Body of pancreas (tissue), 4 donors: ENCODE measurements around the gene TRAPPC6A. TPM values are rescaled to one million over a fixed set of nuclear protein-coding genes. Genes with fewer than 3 reads are reported as not detected.
A peak's percentile ranks its signal among the peaks of the same experiment; 100 is the strongest.

Source experiments
- ATAC-seq: fragments of 150-250 bp; one replicate; pipeline ENCODE4 v1.9.1; 2016
- DNase-seq, 4 donors: peaks; one replicate each; pipeline ENCODE4 v3.0.0-alpha.2; 2019
- H3K27ac ChIP-seq, 4 donors: fragments of 200-600 bp; sonication (generic); 1 replicate in 3 of 4; 2 replicates in 1 of 4; pipeline versions ENCODE4 v1.5.1 to v1.6.1; 2016 to 2019; ENCODE audit warnings: mild to moderate bottlenecking in 1 of 4, mixed read lengths in 1 of 4, moderate library complexity in 1 of 4
- H3K27me3 ChIP-seq, 2 donors: fragments of 200-600 bp; sonication (generic); one replicate each; pipeline ENCODE4 v1.6.0; 2016; ENCODE audit warnings: mild to moderate bottlenecking in 1 of 2
- H3K36me3 ChIP-seq, 2 donors: fragments of 200-600 bp; sonication (generic); replicated peaks in 1 of 2; 2 replicates each; pipeline ENCODE4 v1.5.1; 2016; ENCODE audit warnings: low read depth in 2 of 2; ENCODE audit not compliant: insufficient read depth in 1 of 2
- H3K4me1 ChIP-seq: fragments of 200-600 bp; sonication (generic); one replicate; pipeline ENCODE4 v1.6.0; 2016
- H3K4me3 ChIP-seq, 2 donors: fragments of 200-600 bp; sonication (generic); 1 replicate in 1 of 2; 2 replicates in 1 of 2; pipeline ENCODE4 v1.5.1; 2016 to 2019
- H3K9me3 ChIP-seq, 3 donors: fragments of 200-600 bp; sonication (generic); 1 replicate in 2 of 3; 2 replicates in 1 of 3; pipeline ENCODE4 v1.5.1; 2016
- CTCF ChIP-seq, 7 experiments: fragments of 450-650 bp in 4 of 7; fragments of 200-600 bp in 3 of 7; sonication (generic) in 3 of 7; IDR thresholded peaks; one replicate each; pipeline ENCODE4 v1.5.1; 2016 to 2019; ENCODE audit warnings: antibody characterized with exemption in 7 of 7
- POLR2A ChIP-seq, 3 donors: fragments of 450-650 bp; IDR thresholded peaks; one replicate each; pipeline ENCODE4 v1.6.1; 2016; ENCODE audit warnings: antibody characterized with exemption in 3 of 3, mild to moderate bottlenecking in 2 of 3
- WGBS, 2 donors: methylation state at CpG; one replicate each; pipeline ENCODE4 v1.1.5; 2017; 5-methylcytosine and 5-hydroxymethylcytosine counted together
- intact Hi-C: fragments of 100-400 bp; cut with DNase I; formaldehyde crosslinking; loops from one replicate; pipeline ENCODE4 v1.15.1; 2023
- total RNA-seq, 2 donors: library from RNA; depleted of rRNA; stranded (reverse); fragments of >200 nt; gene quantifications; one replicate each; pipeline ENCODE4 v1.1.0, GENCODE V29; 2016

The TRAPPC6A gene
- total RNA-seq, 2 donors from 2014 or later, result 8.3 TPM; not detected in 1

- Histone ChIP-seq H3K4me3 (no peak overlapping the region), H3K36me3 (no peaks in the 10 kb centered on the region), H3K9me3 (no peaks in the 10 kb centered on the region), H3K27me3 (peaks cover 0 to 25% of the 10 kb centered on the region in 2 donors), H3K27ac (no peak overlapping the region), H3K4me1 (peaks cover 24% of the 10 kb centered on the region)
- ATAC-seq, result peak; percentile 61
- DNase-seq, result peak; percentile 32 to 67 (median 53)
- TF ChIP-seq CTCF (IDR thresholded peaks at IDR 0.05) (no peak), POLR2A (IDR thresholded peaks at IDR 0.05) (no peak)
- intact Hi-C loops, result no loop called here
- WGBS, 2 donors, result 2 to 3% methylated on average over 18 to 86 of the region's 91 CpGs
These were observed 25.3 kb downstream of the TRAPPC6A start for GRCh38 chr19:45152504-45153338.

GRCh38 chr19:45151821-45152503 is 26.1 kb downstream of the TRAPPC6A start:
- Histone ChIP-seq H3K4me3 (no peak overlapping the region), H3K4me1 (peaks cover 24% of the 10 kb centered on the region), H3K27ac (no peak overlapping the region), H3K36me3 (no peaks in the 10 kb centered on the region), H3K9me3 (no peaks in the 10 kb centered on the region), H3K27me3 (peaks cover 0 to 25% of the 10 kb centered on the region in 2 donors)
- DNase-seq, result no peak
- WGBS, 2 donors, result 11 to 68% methylated on average over 6 to 45 of the region's 64 CpGs
- ATAC-seq, result no peak
- intact Hi-C loops, result no loop called here
- no peak for TF ChIP-seq POLR2A (IDR thresholded peaks at IDR 0.05)
- TF ChIP-seq CTCF (IDR thresholded peaks at IDR 0.05), result no peak

GRCh38 chr19:45151320-45151719 is 26.7 kb downstream of the TRAPPC6A start:
- TF ChIP-seq CTCF (IDR thresholded peaks at IDR 0.05) (no peak), POLR2A (IDR thresholded peaks at IDR 0.05) (no peak)
- Histone ChIP-seq H3K4me3 (no peak overlapping the region), H3K27me3 (peaks cover 0 to 25% of the 10 kb centered on the region in 2 donors), H3K9me3 (no peaks in the 10 kb centered on the region), H3K36me3 (no peaks in the 10 kb centered on the region), H3K4me1 (peaks cover 24% of the 10 kb centered on the region), H3K27ac (no peak overlapping the region)
- no peak for DNase-seq
- ATAC-seq, result no peak
- intact Hi-C loops, result no loop called here
- 78 to 80% methylated on average over 1 to 7 of the region's 7 CpGs for WGBS, 2 donors

GRCh38 chr19:45150751-45151281 is 27.2 kb downstream of the TRAPPC6A start:
- DNase-seq (no peak), ATAC-seq (no peak)
- intact Hi-C loops, result no loop called here
- Histone ChIP-seq H3K27me3 (peaks cover 0 to 25% of the 10 kb centered on the region in 2 donors), H3K27ac (no peak overlapping the region), H3K9me3 (no peaks in the 10 kb centered on the region), H3K4me3 (no peak overlapping the region), H3K4me1 (peaks cover 24% of the 10 kb centered on the region), H3K36me3 (no peaks in the 10 kb centered on the region)
- WGBS, 2 donors, result 40 to 43% methylated on average over 3 to 4 of the region's 4 CpGs
- TF ChIP-seq CTCF (IDR thresholded peaks at IDR 0.05) (no peak), POLR2A (IDR thresholded peaks at IDR 0.05) (no peak)
